HEK293 (cell line): Measurements from ENCODE around the gene CCDC112.

Source experiments
- BCL11B ChIP-seq: fragments of 450-650 bp; formaldehyde crosslinking; IDR thresholded peaks from 2 replicates; pipeline ENCODE4 v1.5.1; 2016; ENCODE audit warnings: low read depth, missing biosample characterization, missing genetic modification characterization
- SETDB1 ChIP-seq: IDR thresholded peaks from one replicate; pipeline ENCODE4 v1.6.1; 2017; ENCODE audit warnings: mild to moderate bottlenecking, low read length, moderate library complexity, mixed read lengths; ENCODE audit not compliant: insufficient read length
- ZNF140 ChIP-seq: fragments of 450-650 bp; formaldehyde crosslinking; IDR thresholded peaks from 2 replicates; pipeline ENCODE4 v1.5.1; 2016; ENCODE audit warnings: missing biosample characterization, missing genetic modification characterization
- ZNF248 ChIP-seq: fragments of 450-650 bp; formaldehyde crosslinking; IDR thresholded peaks from 2 replicates; pipeline ENCODE4 v1.5.1; 2017; ENCODE audit warnings: missing biosample characterization, missing genetic modification characterization
- ZNF302 ChIP-seq: fragments of 450-650 bp; formaldehyde crosslinking; IDR thresholded peaks from 2 replicates; pipeline ENCODE4 v1.5.1; 2016; ENCODE audit warnings: missing biosample characterization, missing genetic modification characterization, low read depth
- ZNF366 ChIP-seq: fragments of 450-650 bp; formaldehyde crosslinking; conservative IDR thresholded peaks from 2 replicates; pipeline ENCODE4 v1.5.1; 2016; ENCODE audit warnings: missing biosample characterization, missing genetic modification characterization
- ZNF558 ChIP-seq: fragments of 450-650 bp; formaldehyde crosslinking; IDR thresholded peaks from 2 replicates; pipeline ENCODE4 v1.5.1; 2016; ENCODE audit warnings: missing biosample characterization, missing genetic modification characterization
- ZNF777 ChIP-seq: fragments of 450-650 bp; formaldehyde crosslinking; IDR thresholded peaks from 2 replicates; pipeline ENCODE4 v1.5.1; 2017; ENCODE audit warnings: missing biosample characterization, missing genetic modification characterization, borderline replicate concordance
- ZSCAN18 ChIP-seq: fragments of 450-650 bp; formaldehyde crosslinking; IDR thresholded peaks from 2 replicates; pipeline ENCODE4 v1.5.1; 2016; ENCODE audit warnings: missing biosample characterization, missing genetic modification characterization
- TF ChIP-seq, protein P1 (sequence below): fragments of 450-650 bp; formaldehyde crosslinking; IDR thresholded peaks from 2 replicates; pipeline ENCODE4 v1.5.1; 2016; ENCODE audit warnings: missing biosample characterization, missing genetic modification characterization

DNA sequence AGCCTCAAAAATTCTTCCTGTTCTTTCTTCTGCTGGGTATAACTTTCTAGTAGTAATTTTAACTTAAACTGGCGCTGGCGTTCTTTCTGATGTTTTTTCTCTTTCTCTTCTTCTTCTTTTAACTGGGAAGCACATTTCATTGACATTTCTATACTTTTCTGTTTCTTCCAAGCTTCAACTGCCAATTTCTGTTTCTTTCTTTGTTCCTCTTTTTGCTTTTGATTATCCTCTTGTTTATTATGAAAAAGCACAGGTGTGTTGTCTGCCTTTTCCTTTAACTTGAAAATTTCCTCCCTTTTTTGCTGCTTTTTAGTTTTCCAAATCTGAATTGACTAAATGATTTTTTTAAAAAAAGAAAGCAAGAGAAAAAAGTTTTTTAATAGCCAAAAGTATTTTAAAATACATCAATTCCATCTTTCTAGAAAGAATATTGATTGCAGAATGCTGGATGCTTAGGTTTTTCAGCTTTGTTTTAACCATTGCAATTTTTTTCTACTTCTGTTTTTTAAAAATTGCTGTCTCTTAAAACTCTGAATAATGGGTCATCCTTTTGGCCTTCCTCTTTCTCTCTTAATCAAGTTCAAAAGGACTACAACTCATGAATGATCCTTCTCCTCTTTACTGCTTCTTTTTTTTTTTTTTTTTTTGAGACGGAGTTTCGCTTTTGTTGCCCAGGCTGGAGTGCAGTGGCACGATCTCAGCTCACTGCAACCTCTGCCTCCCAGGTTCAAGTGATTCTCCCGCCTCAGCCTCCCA, 25.0 kb downstream of the CCDC112 start:
- TF ChIP-seq BCL11B (tag by site-specific recombination) (no peak), ZNF302 (no peak), ZNF558 (no peak), ZSCAN18 (no peak), SETDB1 (no peak), ZNF366 (no peak), ZNF140 (tag by site-specific recombination) (no peak), ZNF777 (no peak), ZNF248 (tag by site-specific recombination) (no peak)
- TF ChIP-seq, protein P1, sequence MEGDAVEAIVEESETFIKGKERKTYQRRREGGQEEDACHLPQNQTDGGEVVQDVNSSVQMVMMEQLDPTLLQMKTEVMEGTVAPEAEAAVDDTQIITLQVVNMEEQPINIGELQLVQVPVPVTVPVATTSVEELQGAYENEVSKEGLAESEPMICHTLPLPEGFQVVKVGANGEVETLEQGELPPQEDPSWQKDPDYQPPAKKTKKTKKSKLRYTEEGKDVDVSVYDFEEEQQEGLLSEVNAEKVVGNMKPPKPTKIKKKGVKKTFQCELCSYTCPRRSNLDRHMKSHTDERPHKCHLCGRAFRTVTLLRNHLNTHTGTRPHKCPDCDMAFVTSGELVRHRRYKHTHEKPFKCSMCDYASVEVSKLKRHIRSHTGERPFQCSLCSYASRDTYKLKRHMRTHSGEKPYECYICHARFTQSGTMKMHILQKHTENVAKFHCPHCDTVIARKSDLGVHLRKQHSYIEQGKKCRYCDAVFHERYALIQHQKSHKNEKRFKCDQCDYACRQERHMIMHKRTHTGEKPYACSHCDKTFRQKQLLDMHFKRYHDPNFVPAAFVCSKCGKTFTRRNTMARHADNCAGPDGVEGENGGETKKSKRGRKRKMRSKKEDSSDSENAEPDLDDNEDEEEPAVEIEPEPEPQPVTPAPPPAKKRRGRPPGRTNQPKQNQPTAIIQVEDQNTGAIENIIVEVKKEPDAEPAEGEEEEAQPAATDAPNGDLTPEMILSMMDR (tag by site-specific recombination) = no peak
